ENCODE measurements around the gene SCYL1. TPM values are rescaled to one million over a fixed set of nuclear protein-coding genes. Genes with fewer than 3 reads are reported as not detected.

Gene SCYL1
- total RNA-seq, 1 experiment from 2014 or later = 104 TPM

GRCh38 chr11:65572356-65573051, 47.6 kb downstream of the SCYL1 start, which contains the start of gene FAM89B:
Gene FAM89B, plus strand, starts transcription at chr11:65572538. Its CDS starts 132 bp downstream, at chr11:65572670.
- BruUV-seq (replicated peaks) = no TSS peak
- Histone ChIP-seq H3K4me3 (replicated peaks in 1 of 2; ENCODE audit: low read depth in 1 of 2, low read length in 2 of 2) (peak within 1 kb of the TSS; percentile 97 to 100), H3K9ac (ENCODE audit: low read length) (peak within 1 kb of the TSS; percentile 98), H3K9me3 (ENCODE audit: control insufficient read depth in 1 of 2, insufficient read depth in 1 of 2, low read depth in 1 of 2, low read length in 2 of 2) (no peaks in the 10 kb centered on the region), H4K20me1 (ENCODE audit: insufficient read depth) (no peaks in the 10 kb centered on the region), H3K27ac (ENCODE audit: low read depth, low read length) (peak within 1 kb of the TSS; percentile 94), H3K4me1 (ENCODE audit: control insufficient read depth in 1 of 2, insufficient read depth in 2 of 2, low read length in 2 of 2) (peaks cover 48 to 70% of the 10 kb centered on the region in 2 experiments), H3K9me2 (ENCODE audit: insufficient read depth) (no peaks in the 10 kb centered on the region), H3K36me3 (ENCODE audit: control insufficient read depth in 1 of 2, insufficient read depth in 2 of 2, low read length in 2 of 2) (no peaks in the 10 kb centered on the region; a peak in 1 of 4 replicates), H3K79me2 (ENCODE audit: insufficient read depth, low read length) (peaks cover 68% of the 10 kb centered on the region), H3K4me2 (ENCODE audit: low read length) (peak within 1 kb of the TSS; percentile 78), H2AFZ (ENCODE audit: low read depth, low read length, poor library complexity, severe bottlenecking) (no peak within 1 kb of the TSS), H3K27me3 (ENCODE audit: insufficient read depth, low read length) (no peaks in the 10 kb centered on the region)
- CTCF ChIA-PET = interaction anchor here (1.0 to 4.5 kb wide), 8 partner anchors 12 to 65 kb away, joined by 3 to 89 read pairs (median 6); partner anchors contain the start of genes PCNX3 and SIPA1
- TF ChIP-seq ZFX (IDR thresholded peaks at IDR 0.05) = peak; percentile 86
- TF ChIP-seq POLR2AphosphoS5 (IDR thresholded peaks at IDR 0.05; ENCODE audit: low read depth, low read length) = peak; percentile 62
- peak; percentile 22 for TF ChIP-seq YY1 (IDR thresholded peaks at IDR 0.05; ENCODE audit: extremely low read depth, insufficient replicate concordance, low read depth, low read length)
- TF ChIP-seq TCF7L2 (IDR thresholded peaks at IDR 0.05; ENCODE audit: borderline replicate concordance, extremely low read depth, insufficient read depth, insufficient read length) = peak; percentile 63
- TF ChIP-seq EZH2phosphoT487 (IDR thresholded peaks at IDR 0.05; ENCODE audit: borderline replicate concordance) = no peak
- TF ChIP-seq POLR2A (IDR thresholded peaks at IDR 0.05; ENCODE audit: borderline replicate concordance, extremely low read depth, insufficient read depth, insufficient read length) = peak; percentile 33
- TF ChIP-seq SIN3A (IDR thresholded peaks at IDR 0.05; ENCODE audit: low read depth) = no peak
- POLR2A ChIA-PET = interaction anchor here (0.6 to 3.9 kb wide), 8 partner anchors 13 to 318 kb away, joined by 3 to 15 read pairs (median 4); partner anchors contain the start of gene MALAT1
- DNase-seq (ENCODE audit: low read depth, low spot score) (no peak), ATAC-seq (peak; percentile 33)
- intact Hi-C loops (cut with micrococcal nuclease) = loop anchor here (5.0 kb wide), 1 partner anchor 190 kb away; the partner anchor contains the start of gene SLC25A45
- RAD21 ChIA-PET (ENCODE audit: low non-redundant PET in 1 of 2, low total read pairs in 2 of 2, uncharacterized antibody in 2 of 2, unreplicated experiment in 2 of 2) = interaction anchor here (0.6 to 3.3 kb wide), 5 partner anchors 13 to 36 kb away, joined by 3 to 32 read pairs (median 4); no protein-coding TSS in a partner anchor
